Large intestine (tissue), 3 donors: ENCODE measurements around the gene BFSP2. TPM values are rescaled to one million over a fixed set of nuclear protein-coding genes. Genes with fewer than 3 reads are reported as not detected.
"Not testable (repeated sequence)": the region's sequence is repeated elsewhere in the genome, so short reads cannot be mapped to it uniquely, and the experiment has no call there.

Experiments
- DNase-seq, 2 donors: peaks; one replicate each; pipeline versions ENCODE4 v3.0.0 to v3.0.0-alpha.2; 2013
- H3K27ac ChIP-seq: one replicate; pipeline ENCODE4 v1.5.1; 2013; ENCODE audit warnings: low read length
- H3K27me3 ChIP-seq: 2 replicates; pipeline ENCODE4 v1.6.1; 2013; ENCODE audit warnings: low read length; ENCODE audit not compliant: control insufficient read depth, insufficient read depth
- H3K36me3 ChIP-seq: 2 replicates; pipeline ENCODE4 v1.6.1; 2013; ENCODE audit warnings: low read length; ENCODE audit not compliant: control insufficient read depth, insufficient read depth
- H3K4me1 ChIP-seq: one replicate; pipeline ENCODE4 v1.6.1; 2013; ENCODE audit warnings: low read length; ENCODE audit not compliant: control insufficient read depth, insufficient read depth
- H3K4me3 ChIP-seq: one replicate; pipeline ENCODE4 v1.5.1; 2013; ENCODE audit warnings: low read length
- H3K9me3 ChIP-seq: one replicate; pipeline ENCODE4 v1.6.1; 2013; ENCODE audit warnings: mild to moderate bottlenecking, low read depth, low read length, moderate library complexity; ENCODE audit not compliant: control insufficient read depth
- WGBS: methylation state at CpG from one replicate; pipeline ENCODE4 v1.1.5; 2013; ENCODE audit warnings: low lambda C conversion rate; ENCODE audit not compliant: insufficient coverage; 5-methylcytosine and 5-hydroxymethylcytosine counted together
- polyA plus RNA-seq: library from polyadenylated mRNA; unstranded; fragments of 120-200 nt; gene quantifications from one replicate; pipeline ENCODE4 v1.2.1, GENCODE V29; 2013

BFSP2 gene
- polyA plus RNA-seq, 1 donor: not detected

DNA sequence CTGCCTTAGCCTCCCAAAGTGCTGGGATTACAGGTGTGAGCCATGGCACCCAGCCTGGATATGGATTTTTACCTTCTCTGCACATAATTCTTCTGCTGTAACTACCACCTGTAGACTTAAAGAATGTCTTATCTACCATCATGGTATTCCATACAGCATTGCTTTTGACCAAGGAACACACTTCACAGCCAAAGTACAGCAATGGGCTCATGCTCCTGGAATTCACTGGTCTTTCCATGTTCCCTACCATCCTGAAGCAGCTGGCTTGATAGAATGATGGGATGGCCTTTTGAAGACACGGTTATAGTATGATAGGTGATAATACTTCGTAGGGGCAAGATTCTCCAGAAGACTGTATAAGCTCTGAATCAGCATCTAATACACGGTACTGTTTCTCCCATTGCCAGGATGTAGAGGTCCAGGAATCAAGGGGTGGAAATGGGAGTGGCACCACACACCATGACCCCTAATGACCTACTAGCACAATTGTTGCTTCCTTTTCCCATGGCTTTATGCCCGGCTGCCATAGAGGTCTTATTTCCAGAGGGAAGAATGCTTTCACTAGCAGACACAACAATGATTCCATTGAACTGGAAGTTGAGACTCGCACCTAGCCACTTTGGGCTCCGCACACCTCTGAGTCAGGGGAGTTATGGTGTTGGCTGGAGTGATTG lies 112.7 kb downstream of the BFSP2 start:
- Histone ChIP-seq H3K4me1 (no peaks in the 10 kb centered on the region), H3K27me3 (no peaks in the 10 kb centered on the region), H3K27ac (no peak overlapping the region), H3K4me3 (no peak overlapping the region), H3K9me3 (no peaks in the 10 kb centered on the region), H3K36me3 (no peaks in the 10 kb centered on the region)
- WGBS: no CpG with 5 or more reads among the region's 6 CpGs
- no peak for DNase-seq

- Histone ChIP-seq H3K4me1 (no peaks in the 10 kb centered on the region), H3K36me3 (no peaks in the 10 kb centered on the region)
- WGBS: no CpG with 5 or more reads among the region's 6 CpGs
Observed at GRCh38 chr3:133514418-133514817, 114.6 kb downstream of the BFSP2 start.

DNA sequence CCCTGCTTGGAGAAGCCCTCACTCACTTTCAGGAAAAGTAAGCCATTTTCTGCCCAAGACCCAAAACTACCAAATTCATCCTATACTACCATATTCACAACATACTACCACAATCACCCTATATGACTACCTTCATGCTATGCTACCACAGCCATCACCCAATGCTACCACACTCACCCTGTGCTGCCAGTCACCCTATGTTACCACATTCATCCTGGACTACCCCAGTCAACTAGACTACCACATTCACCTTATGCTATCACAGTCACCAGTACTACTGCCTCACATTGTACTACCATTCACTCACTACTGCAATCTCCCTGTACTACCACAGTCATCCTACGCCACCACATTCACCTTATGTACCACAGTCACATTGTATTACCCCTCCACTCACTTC lies 115.3 kb downstream of the BFSP2 start:
- Histone ChIP-seq H3K4me3 (no peak overlapping the region), H3K4me1 (no peaks in the 10 kb centered on the region), H3K36me3 (no peaks in the 10 kb centered on the region), H3K9me3 (no peaks in the 10 kb centered on the region), H3K27me3 (no peaks in the 10 kb centered on the region), H3K27ac (no peak overlapping the region)
- no peak for DNase-seq
- 80% methylated on average over 1 of the region's 1 CpG for WGBS

More at GRCh38 chr3:133514418-133514817, 114.6 kb downstream of the BFSP2 start:
- no peaks in the 10 kb centered on the region for H3K27me3 ChIP-seq
- H3K9me3 ChIP-seq: no peaks in the 10 kb centered on the region
- no peak overlapping the region for H3K27ac ChIP-seq
- no peak overlapping the region for H3K4me3 ChIP-seq
- no peak for DNase-seq

GRCh38 chr3:133520286-133520685 lies 120.4 kb downstream of the BFSP2 start:
- no peaks in the 10 kb centered on the region for H3K36me3 ChIP-seq
- DNase-seq: no peak
- no peaks in the 10 kb centered on the region for H3K27me3 ChIP-seq
- no peaks in the 10 kb centered on the region for H3K4me1 ChIP-seq
- H3K27ac ChIP-seq: no peak overlapping the region
- no peak overlapping the region for H3K4me3 ChIP-seq
- no peaks in the 10 kb centered on the region for H3K9me3 ChIP-seq

DNA sequence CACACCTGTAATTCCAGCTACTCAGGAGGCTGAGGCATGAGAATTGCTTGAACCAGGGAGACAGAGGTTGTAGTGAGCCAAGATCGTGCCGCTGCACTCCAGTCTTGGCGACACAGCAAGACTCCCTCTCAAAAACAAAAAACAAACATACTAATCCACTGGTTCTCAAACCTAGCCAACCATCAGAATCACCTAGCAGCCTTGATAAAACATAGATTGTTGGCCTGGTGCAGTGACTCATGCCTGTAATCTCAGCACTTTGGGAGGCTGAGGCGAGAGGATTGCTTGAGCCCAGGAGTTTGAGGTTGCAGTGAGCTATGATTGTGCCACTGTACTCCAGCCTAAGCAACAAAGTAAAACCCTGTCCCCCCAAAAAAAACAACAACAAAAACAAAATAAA lies 121.1 kb downstream of the BFSP2 start:
- WGBS: no CpG with 5 or more reads among the region's 4 CpGs
- not testable (repeated sequence) for H3K4me3 ChIP-seq, DNase-seq

GRCh38 chr3:133521946-133522345 lies 122.1 kb downstream of the BFSP2 start:
- Histone ChIP-seq H3K27ac (no peak overlapping the region), H3K9me3 (no peaks in the 10 kb centered on the region), H3K36me3 (no peaks in the 10 kb centered on the region), H3K4me1 (no peaks in the 10 kb centered on the region), H3K4me3 (no peak overlapping the region), H3K27me3 (no peaks in the 10 kb centered on the region)
- DNase-seq: no peak
- WGBS: 60% methylated on average over 1 of the region's 5 CpGs

More for the DNA sequence above, 121.1 kb downstream of the BFSP2 start:
- not testable (repeated sequence) for H3K4me1 ChIP-seq, H3K27me3 ChIP-seq, H3K36me3 ChIP-seq, H3K9me3 ChIP-seq, H3K27ac ChIP-seq

- WGBS: no CpG with 5 or more reads among the region's 3 CpGs
- H3K4me1 ChIP-seq, DNase-seq, H3K27me3 ChIP-seq, H3K4me3 ChIP-seq, H3K36me3 ChIP-seq, H3K9me3 ChIP-seq, H3K27ac ChIP-seq: not testable (repeated sequence)
Observed at GRCh38 chr3:133523758-133524157, 123.9 kb downstream of the BFSP2 start.

Other genes starting within 250 kb of the BFSP2 start
- gene CDV3, start 173.6 kb downstream of the BFSP2 start, polyA plus RNA-seq: 117 TPM